Measurements from ENCODE around the gene KNG1.

Gene KNG1

GRCh38 chr3:186713499-186713898, 3.7 kb upstream of the KNG1 start:
- no peak for DNase-seq

GRCh38 chr3:186719945-186720739, 3.0 kb downstream of the KNG1 start:
- DNase-seq = no peak

GRCh38 chr3:186722457-186722856, 5.3 kb downstream of the KNG1 start:
- no peak for DNase-seq

GRCh38 chr3:186724911-186725310, 7.8 kb downstream of the KNG1 start:
- DNase-seq = no peak

- peak; percentile 50 for DNase-seq
These were observed 15.1 kb downstream of the KNG1 start for GRCh38 chr3:186732169-186732766.

GRCh38 chr3:186742618-186743380, 25.6 kb downstream of the KNG1 start:
- no peak for DNase-seq

- no peak for DNase-seq
These were observed 26.5 kb downstream of the KNG1 start for GRCh38 chr3:186743666-186744065.

GRCh38 chr3:186746008-186746407, 28.8 kb downstream of the KNG1 start:
- peak; percentile 5 for DNase-seq

GRCh38 chr3:186750316-186750715, 33.2 kb downstream of the KNG1 start:
- no peak for DNase-seq

GRCh38 chr3:186751480-186751879, 34.3 kb downstream of the KNG1 start:
- DNase-seq = no peak

GRCh38 chr3:186754006-186754405, 36.8 kb downstream of the KNG1 start:
- no peak for DNase-seq

GRCh38 chr3:186754871-186755270, 37.7 kb downstream of the KNG1 start:
- no peak for DNase-seq

- DNase-seq = no peak
These were observed 40.1 kb downstream of the KNG1 start for GRCh38 chr3:186757214-186757613.

GRCh38 chr3:186757686-186758220, 40.6 kb downstream of the KNG1 start:
- no peak for DNase-seq

GRCh38 chr3:186759231-186759930, 42.2 kb downstream of the KNG1 start:
- DNase-seq = no peak

GRCh38 chr3:186760141-186760833, 43.1 kb downstream of the KNG1 start:
- no peak for DNase-seq

GRCh38 chr3:186760897-186761447, 43.8 kb downstream of the KNG1 start:
- DNase-seq = no peak

- peak; percentile 31 for DNase-seq
These were observed 55.1 kb downstream of the KNG1 start for GRCh38 chr3:186772281-186772694.

GRCh38 chr3:186772701-186773417, 55.7 kb downstream of the KNG1 start:
- DNase-seq = peak; percentile 82

GRCh38 chr3:186775999-186776398, 58.8 kb downstream of the KNG1 start:
- DNase-seq = no peak

- no peak for DNase-seq
These were observed 62.0 kb downstream of the KNG1 start for GRCh38 chr3:186779204-186779603.

Data from stimulated activated CD4-positive, alpha-beta T cell treated with anti-CD3 and anti-CD28 coated beads, Interleukin-15, amount 100 ng/mL, for 24 hours (primary cell).